Epithelial cell of proximal tubule (primary cell): Measurements from ENCODE around the gene SETD4. TPM values are rescaled to one million over a fixed set of nuclear protein-coding genes. Genes with fewer than 3 reads are reported as not detected.

Source experiments
- DNase-seq: peaks from one replicate; pipeline ENCODE4 v3.0.0-alpha.2; 2011; ENCODE audit warnings: low read depth
- H3K4me3 ChIP-seq: 2 replicates; pipeline ENCODE4 v1.5.1; 2011; ENCODE audit warnings: low read depth, mild to moderate bottlenecking, low read length
- total RNA-seq: library from RNA; depleted of rRNA; stranded (reverse); fragments of >200 nt; gene quantifications from 2 replicates; pipeline ENCODE4 v1.2.3, GENCODE V29; 2015
- TF ChIP-seq, protein P1 (sequence below): conservative IDR thresholded peaks from 2 replicates; pipeline ENCODE4 v1.5.1; 2012; ENCODE audit warnings: low read depth, mild to moderate bottlenecking, low read length

SETD4 gene
- total RNA-seq, 1 donor from 2014 or later, result 36.2 TPM

DNA sequence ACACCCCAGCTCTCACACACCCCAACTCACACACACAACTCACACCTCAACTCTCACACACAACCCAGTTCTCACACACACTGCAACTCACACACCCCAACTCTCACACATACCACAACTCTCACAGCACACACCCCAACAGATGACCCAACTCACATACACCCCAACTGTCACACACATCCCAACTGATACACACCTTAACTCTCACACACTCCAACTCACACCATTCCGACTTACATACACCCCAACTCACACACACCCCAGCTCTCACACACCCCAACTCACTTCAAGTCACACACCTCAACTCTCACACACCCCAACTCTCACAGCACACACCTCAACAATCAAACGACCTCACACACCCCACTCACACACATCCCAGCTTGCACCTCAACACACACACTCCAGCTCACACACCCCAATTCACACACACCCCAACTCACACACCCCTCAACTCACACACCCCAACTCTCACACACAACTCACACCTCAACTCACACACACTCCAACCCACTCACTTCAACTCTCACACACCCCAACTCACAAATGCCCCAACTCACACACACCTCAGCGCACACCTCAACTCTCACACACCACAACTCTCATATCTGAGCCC is 66.3 kb downstream of the SETD4 start:
- TF ChIP-seq, protein P1, sequence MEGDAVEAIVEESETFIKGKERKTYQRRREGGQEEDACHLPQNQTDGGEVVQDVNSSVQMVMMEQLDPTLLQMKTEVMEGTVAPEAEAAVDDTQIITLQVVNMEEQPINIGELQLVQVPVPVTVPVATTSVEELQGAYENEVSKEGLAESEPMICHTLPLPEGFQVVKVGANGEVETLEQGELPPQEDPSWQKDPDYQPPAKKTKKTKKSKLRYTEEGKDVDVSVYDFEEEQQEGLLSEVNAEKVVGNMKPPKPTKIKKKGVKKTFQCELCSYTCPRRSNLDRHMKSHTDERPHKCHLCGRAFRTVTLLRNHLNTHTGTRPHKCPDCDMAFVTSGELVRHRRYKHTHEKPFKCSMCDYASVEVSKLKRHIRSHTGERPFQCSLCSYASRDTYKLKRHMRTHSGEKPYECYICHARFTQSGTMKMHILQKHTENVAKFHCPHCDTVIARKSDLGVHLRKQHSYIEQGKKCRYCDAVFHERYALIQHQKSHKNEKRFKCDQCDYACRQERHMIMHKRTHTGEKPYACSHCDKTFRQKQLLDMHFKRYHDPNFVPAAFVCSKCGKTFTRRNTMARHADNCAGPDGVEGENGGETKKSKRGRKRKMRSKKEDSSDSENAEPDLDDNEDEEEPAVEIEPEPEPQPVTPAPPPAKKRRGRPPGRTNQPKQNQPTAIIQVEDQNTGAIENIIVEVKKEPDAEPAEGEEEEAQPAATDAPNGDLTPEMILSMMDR, result no peak
- no peak overlapping the region for H3K4me3 ChIP-seq
- DNase-seq, result no peak

DNA sequence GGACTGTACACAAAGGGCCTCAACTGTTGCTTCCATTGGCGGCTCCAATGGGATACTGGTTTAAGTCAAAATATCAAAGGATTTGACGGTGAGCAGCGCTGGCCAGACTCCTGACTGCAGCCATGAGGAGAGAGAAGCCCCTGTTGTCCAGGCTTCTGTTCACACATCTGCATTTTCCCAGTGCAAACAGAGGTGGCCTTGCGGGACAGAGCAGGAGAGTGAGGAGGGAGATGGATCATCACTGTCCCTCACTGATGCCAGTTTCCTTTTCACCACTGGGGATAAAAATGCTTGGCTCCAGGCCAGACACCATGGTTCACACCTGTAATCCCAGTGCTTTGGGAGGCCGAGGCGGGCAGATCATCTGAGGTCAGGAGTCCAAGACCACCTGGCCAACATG is 69.2 kb downstream of the SETD4 start:
- DNase-seq, result no peak
- no peak overlapping the region for H3K4me3 ChIP-seq
- TF ChIP-seq, protein P1, result no peak

DNA sequence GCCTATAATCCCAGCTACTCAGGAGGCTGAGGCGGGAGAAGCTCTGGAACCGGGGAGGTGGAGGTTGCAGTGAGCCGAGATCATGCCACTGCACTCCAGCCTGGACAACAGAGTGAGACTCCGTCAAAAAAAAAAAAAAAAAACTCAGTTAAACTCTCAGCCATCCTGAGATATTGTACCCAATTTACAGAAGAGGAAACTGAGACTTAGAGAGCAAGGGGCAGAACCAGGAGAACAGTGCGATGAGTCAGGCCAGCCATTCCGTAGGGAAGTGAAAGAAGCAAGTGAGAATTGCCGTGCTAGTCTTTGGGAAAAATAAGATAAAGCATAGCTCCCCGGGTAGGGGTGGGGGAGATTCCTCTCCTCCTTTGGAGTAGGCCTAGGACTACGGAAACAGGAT is 69.7 kb downstream of the SETD4 start:
- TF ChIP-seq, protein P1, result no peak

DNA sequence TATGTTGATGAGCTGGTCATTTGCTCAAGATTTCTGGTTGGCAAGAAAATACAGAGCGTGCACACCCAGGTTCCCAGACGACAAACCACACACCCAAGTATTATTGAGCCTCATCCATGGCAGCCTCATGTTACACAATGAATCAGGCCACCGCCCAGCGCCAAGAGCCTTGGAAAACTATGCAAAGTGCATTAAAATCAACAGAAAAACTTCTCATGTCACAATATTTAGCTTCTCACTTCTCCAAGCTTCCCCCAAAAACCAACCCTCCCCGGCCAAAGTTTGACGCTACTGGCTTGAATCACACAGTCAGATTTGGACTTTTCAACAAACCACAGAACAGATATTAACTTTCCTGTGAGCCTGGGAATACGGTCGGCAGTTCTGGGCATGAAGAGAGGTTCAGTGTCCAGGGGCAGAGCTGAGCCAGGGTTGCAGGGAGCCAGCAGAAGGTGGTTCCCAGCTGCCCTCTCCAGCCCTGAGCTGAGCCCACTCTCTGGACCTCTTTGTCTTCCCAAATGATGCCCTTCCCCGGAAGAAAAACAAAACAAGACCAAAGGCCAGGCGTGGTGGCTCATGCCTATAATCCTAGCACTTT is 71.1 kb downstream of the SETD4 start:
- DNase-seq, result no peak
- TF ChIP-seq, protein P1, result no peak
- H3K4me3 ChIP-seq, result no peak overlapping the region

More for the DNA sequence above, 69.7 kb downstream of the SETD4 start:
- no peak for DNase-seq
- no peak overlapping the region for H3K4me3 ChIP-seq

DNA sequence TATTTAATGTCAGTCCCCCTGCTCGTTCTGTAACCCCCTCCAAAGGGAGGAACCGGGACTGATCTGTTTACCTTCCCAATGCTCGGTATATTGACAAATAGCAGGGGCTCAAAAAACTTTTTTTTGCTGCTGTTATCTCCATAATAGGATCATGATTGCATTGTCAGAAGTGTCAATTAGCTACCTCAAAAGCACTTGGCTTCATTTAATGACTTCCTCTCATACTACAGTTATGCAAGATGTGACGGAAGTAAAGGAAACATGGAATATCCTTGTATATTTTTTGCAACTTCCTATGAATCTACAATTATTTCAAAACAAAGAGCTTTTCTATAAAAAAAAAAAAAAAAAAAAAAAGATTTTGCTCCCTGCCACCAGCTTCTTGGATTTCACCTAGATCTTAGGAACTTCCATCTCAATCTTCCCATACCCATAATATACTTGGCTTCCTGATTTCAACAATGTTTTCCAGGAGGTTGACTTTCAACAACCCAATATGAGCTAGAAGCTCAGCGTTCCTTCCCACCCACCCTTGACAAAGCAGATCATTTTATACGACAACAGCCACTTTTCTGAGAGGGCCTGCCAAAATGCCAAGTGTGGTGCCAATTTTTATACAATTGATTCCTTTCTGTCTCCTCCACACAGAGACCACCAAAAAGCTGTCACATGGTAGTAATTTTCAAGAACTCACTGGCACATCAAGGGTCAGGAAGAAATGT is 71.7 kb downstream of the SETD4 start:
- TF ChIP-seq, protein P1, result no peak
- H3K4me3 ChIP-seq, result no peak overlapping the region
- DNase-seq, result no peak

DNA sequence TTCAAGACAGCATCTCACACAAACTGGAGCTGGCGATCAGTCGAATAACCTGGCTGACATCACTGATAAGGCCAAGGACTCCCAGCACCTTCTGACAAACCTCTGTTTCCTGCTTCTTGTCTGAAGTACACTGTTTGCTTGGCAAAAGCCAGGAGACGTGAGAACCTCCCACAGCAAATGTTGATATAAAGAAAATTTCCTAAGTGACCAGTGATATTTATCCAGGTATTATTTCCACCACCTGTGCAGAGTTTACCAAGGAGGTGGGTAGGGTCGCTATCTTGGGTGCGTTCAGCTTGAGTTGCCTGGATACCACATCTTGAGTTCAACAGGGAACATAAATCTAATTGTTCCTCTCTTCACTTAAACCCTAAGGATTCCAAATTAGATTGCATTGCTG is 72.9 kb downstream of the SETD4 start:
- no peak overlapping the region for H3K4me3 ChIP-seq
- TF ChIP-seq, protein P1, result no peak
- no peak for DNase-seq
